HG02981 (cell line): ENCODE data around the gene SNX12.
"Not testable (repeated sequence)": the region's sequence is repeated elsewhere in the genome, so short reads cannot be mapped to it uniquely, and the experiment has no call there.

Experiments used
- ATAC-seq: cut with Tn5 transposase; IDR thresholded peaks from one replicate; pipeline ENCODE4 v1.9.1; 2021; ENCODE audit warnings: mild to moderate bottlenecking, moderate library complexity; ENCODE audit not compliant: unreplicated experiment

Gene SNX12

GRCh38 chrX:71095033-71095432, 26.9 kb upstream of the SNX12 start:
- ATAC-seq: no peak

GRCh38 chrX:71091263-71091662, 23.1 kb upstream of the SNX12 start:
- ATAC-seq: no peak

GRCh38 chrX:71085900-71086299, 17.8 kb upstream of the SNX12 start:
- ATAC-seq: no peak

- no peak for ATAC-seq
These were observed 14.7 kb upstream of the SNX12 start for GRCh38 chrX:71082822-71083221.

GRCh38 chrX:71082124-71082647, 14.1 kb upstream of the SNX12 start:
- no peak for ATAC-seq

- no peak for ATAC-seq
These were observed 13.4 kb upstream of the SNX12 start for GRCh38 chrX:71081330-71082123.

- ATAC-seq: no peak
These were observed 2.4 kb upstream of the SNX12 start for GRCh38 chrX:71070531-71070930.

GRCh38 chrX:71067712-71068043, 456 bp downstream of the SNX12 start:
- no peak for ATAC-seq

GRCh38 chrX:71067089-71067488, 1.0 kb downstream of the SNX12 start:
- no peak for ATAC-seq

- no peak for ATAC-seq
These were observed 8.0 kb downstream of the SNX12 start for GRCh38 chrX:71060127-71060526.

- no peak for ATAC-seq
These were observed 10.1 kb downstream of the SNX12 start for GRCh38 chrX:71057848-71058530.

GRCh38 chrX:71056867-71057266, 11.3 kb downstream of the SNX12 start:
- no peak for ATAC-seq

GRCh38 chrX:71053217-71053621, 14.9 kb downstream of the SNX12 start:
- ATAC-seq: peak; percentile 93

- ATAC-seq: peak; percentile 28
These were observed 15.4 kb downstream of the SNX12 start for GRCh38 chrX:71052721-71053120.

GRCh38 chrX:71047891-71048290, 20.2 kb downstream of the SNX12 start:
- ATAC-seq: not testable (repeated sequence)

GRCh38 chrX:71017396-71017939, 50.7 kb downstream of the SNX12 start:
- ATAC-seq: no peak
